Pancreas (tissue), 10 donors: ENCODE measurements around the gene HELZ. TPM values are rescaled to one million over a fixed set of nuclear protein-coding genes. Genes with fewer than 3 reads are reported as not detected.

Experiments
- ATAC-seq, 4 donors: fragments of 200-7000 bp; cut with Tn5 transposase; one replicate each; pipeline versions ENCODE4 v1.8.0 to v1.9.1; 2020; ENCODE audit warnings: mild to moderate bottlenecking in 4 of 4, moderate library complexity in 4 of 4
- DNase-seq, 6 donors: peaks; one replicate each; pipeline ENCODE4 v3.0.0-alpha.2; 2020
- FAIRE-seq: peaks from 2 replicates; lab custom pipeline; 2012; peaks lifted over from hg19 to GRCh38; lab: Jason Lieb, UNC
- H3K27ac ChIP-seq, 4 donors: fragments of 200-600 bp; sonication (generic); 1 replicate in 3 of 4; 2 replicates in 1 of 4; pipeline versions ENCODE4 v1.5.0 to v1.8.0; 2020
- H3K27me3 ChIP-seq, 4 donors: fragments of 200-600 bp; one replicate each; pipeline ENCODE4 v1.8.0; 2021
- H3K36me3 ChIP-seq, 3 donors: fragments of 200-600 bp; sonication (generic) in 1 of 3; one replicate each; pipeline versions ENCODE4 v1.5.0 to v1.8.0; 2020 to 2021
- H3K4me1 ChIP-seq, 3 donors: fragments of 200-600 bp; one replicate each; pipeline ENCODE4 v1.8.0; 2021
- H3K4me3 ChIP-seq, 4 donors: fragments of 200-600 bp; sonication (generic) in 2 of 4; one replicate each; pipeline versions ENCODE4 v1.5.0 to v1.8.0; 2020 to 2021
- H3K9me3 ChIP-seq, 4 donors: fragments of 200-600 bp; one replicate each; pipeline ENCODE4 v1.8.0; 2021
- WGBS, 2 donors: extraction: QIAGEN DNeasy Blood & Tissue Kit; methylation state at CpG; one replicate each; pipeline ENCODE4 v1.1.7; 2013; 5-methylcytosine and 5-hydroxymethylcytosine counted together
- intact Hi-C, 3 donors: fragments of 100-400 bp; cut with DNase I; formaldehyde crosslinking; loops; one replicate each; pipeline versions ENCODE4 v1.11.1 to v1.14.2; 2022
- polyA plus RNA-seq, 2 donors: library from polyadenylated mRNA; stranded (reverse); fragments of 200-250 nt; gene quantifications; one replicate each; pipeline ENCODE4 v1.2.3, GENCODE V29; 2013
- total RNA-seq, 6 donors: library from RNA; stranded (reverse); fragmentation: NEBNext Ultra II Directional in 4 of 6; extraction: Animal tissue kit (Norgen Biotek cat#: 25700) in 4 of 6; gene quantifications; one replicate each; pipeline versions ENCODE4 v1.2.1 to v1.2.4, GENCODE V29; 2021 to 2023
- TF ChIP-seq, protein P1 (sequence below), 4 donors: fragments of 200-600 bp; sonication (generic) in 3 of 4; IDR thresholded peaks; one replicate each; pipeline versions ENCODE4 v1.5.0 to v1.8.0; 2021; ENCODE audit warnings: antibody characterized with exemption in 4 of 4
- donor health status: healthy with polysubstance abuse.
- donor health status: DM: no; HTN: no; CAD: no; lungs with moderate emphysema.
- donor health status: DM: no; HTN: no; CAD: no.
- donor health status: control.
- donor health status: control.
- donor health status: Bipolar disorder and iron deficiency.
- donor health status: DM: yes; HTN: yes; CAD: no.
- donor health status: DM: no; HTN: no; CAD: no.
- donor health status: DM: no; HTN: no; CAD: no.
- donor health status: DM: yes; HTN: yes; CAD: no.

HELZ gene
- total and polyA plus RNA-seq, 8 donors: 4.1 to 36.6 (median 23.9) TPM

DNA sequence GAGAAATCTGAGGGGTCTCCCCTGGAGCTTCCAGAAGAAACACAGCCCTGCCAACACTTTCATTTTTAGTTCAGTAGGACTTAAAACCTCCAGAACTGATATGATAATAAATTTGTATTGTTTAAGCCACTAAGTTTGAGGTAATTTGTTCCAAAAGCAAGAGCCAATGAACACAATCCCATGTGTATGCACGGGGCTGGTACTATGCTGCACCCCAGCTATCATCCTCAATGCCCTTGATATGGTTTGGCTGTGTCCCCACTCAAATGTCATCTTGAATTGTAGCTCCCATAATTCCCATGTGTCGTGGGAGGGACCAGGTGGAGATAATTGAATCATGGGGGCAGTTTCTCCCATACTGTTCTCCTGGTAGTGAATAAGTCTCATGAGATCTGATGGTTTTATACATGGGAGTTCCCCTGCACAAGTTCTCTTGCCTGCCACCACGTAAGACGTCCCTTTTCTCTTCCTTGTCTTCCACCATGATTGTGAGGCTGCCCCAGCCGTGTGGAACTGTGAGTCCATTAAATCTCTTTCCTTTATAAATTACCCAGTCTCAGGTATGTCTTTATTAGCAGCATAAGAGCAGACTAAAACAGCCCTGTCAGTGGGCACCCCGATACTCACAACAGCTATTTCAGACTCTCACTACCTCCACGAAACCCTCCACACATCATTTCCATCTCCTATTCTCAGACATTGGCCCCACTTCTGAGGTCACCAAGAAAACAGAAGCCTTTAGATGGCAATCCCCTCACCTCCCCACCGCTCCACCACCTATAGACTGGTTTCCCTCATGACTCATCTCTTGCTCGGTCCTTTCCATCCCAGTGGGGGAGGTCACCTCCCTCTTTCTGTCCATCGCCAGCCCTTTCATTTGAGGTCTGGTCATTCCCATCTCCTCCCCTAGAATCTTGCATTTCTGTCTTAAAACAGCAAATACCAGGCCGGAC is 209.6 kb downstream of the HELZ start:
- Histone ChIP-seq H3K4me3 (no peak overlapping the region), H3K27me3 (no peaks in the 10 kb centered on the region), H3K27ac (no peak overlapping the region), H3K9me3 (no peaks in the 10 kb centered on the region), H3K36me3 (no peaks in the 10 kb centered on the region), H3K4me1 (no peaks in the 10 kb centered on the region)
- intact Hi-C loops: no loop called here
- DNase-seq (no peak), ATAC-seq (no peak), FAIRE-seq (no peak)
- TF ChIP-seq, protein P1, sequence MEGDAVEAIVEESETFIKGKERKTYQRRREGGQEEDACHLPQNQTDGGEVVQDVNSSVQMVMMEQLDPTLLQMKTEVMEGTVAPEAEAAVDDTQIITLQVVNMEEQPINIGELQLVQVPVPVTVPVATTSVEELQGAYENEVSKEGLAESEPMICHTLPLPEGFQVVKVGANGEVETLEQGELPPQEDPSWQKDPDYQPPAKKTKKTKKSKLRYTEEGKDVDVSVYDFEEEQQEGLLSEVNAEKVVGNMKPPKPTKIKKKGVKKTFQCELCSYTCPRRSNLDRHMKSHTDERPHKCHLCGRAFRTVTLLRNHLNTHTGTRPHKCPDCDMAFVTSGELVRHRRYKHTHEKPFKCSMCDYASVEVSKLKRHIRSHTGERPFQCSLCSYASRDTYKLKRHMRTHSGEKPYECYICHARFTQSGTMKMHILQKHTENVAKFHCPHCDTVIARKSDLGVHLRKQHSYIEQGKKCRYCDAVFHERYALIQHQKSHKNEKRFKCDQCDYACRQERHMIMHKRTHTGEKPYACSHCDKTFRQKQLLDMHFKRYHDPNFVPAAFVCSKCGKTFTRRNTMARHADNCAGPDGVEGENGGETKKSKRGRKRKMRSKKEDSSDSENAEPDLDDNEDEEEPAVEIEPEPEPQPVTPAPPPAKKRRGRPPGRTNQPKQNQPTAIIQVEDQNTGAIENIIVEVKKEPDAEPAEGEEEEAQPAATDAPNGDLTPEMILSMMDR (IDR thresholded peaks at IDR 0.05): no peak
- WGBS, 2 donors: 84 to 90% methylated on average over 11 of the region's 11 CpGs

DNA sequence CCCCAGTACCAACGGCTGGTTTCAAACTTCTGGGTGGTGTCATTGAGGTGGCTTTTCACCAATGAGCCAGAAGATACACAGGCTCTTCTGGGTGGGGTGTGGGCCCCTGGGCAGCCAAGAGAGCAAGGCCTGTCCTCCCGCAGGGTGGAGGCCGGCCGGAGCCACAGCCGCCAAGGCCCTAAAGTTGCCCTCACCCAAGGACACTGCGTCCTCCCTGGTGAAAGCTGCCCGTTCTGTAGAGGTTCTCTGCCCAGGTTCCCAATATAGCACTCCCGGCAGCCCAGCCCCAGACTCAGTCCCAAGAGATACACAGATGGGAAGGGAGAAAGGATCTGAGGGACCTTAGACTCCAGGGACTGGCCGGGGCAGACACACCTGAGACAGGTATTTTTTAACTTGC is 211.4 kb downstream of the HELZ start:
- H3K27ac ChIP-seq: no peak overlapping the region
- DNase-seq (no peak), ATAC-seq (no peak), FAIRE-seq (no peak)
- H3K27me3 ChIP-seq: no peaks in the 10 kb centered on the region
- no peaks in the 10 kb centered on the region for H3K36me3 ChIP-seq
- intact Hi-C loops: no loop called here
- H3K4me3 ChIP-seq: no peak overlapping the region
- 76 to 83% methylated on average over 9 of the region's 9 CpGs for WGBS, 2 donors
- TF ChIP-seq, protein P1 (IDR thresholded peaks at IDR 0.05): no peak
- no peaks in the 10 kb centered on the region for H3K9me3 ChIP-seq
- no peaks in the 10 kb centered on the region for H3K4me1 ChIP-seq

DNA sequence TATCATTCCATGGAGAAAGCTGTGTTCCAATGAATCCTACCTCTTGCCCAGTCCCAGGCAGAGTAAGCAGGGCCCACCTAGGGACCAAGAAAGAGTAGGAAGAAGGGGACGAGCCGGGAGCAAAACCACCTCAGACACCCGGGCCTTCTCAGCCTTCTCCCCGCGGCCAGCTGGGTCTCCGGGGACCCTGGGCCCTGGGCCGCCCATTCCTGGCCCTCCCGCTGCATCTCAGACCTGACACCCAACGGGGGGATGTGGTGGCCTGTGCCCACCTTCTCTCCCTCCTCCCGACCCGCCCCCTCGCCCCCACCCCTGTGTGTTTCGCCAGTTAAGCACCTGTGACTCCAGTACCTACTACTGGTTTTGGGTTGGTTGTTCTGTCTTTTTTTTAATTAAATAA is 212.0 kb downstream of the HELZ start:
- ATAC-seq (no peak), FAIRE-seq (no peak), DNase-seq (no peak)
- H3K27ac ChIP-seq: no peak overlapping the region
- H3K27me3 ChIP-seq: no peaks in the 10 kb centered on the region
- H3K9me3 ChIP-seq: no peaks in the 10 kb centered on the region
- TF ChIP-seq, protein P1 (IDR thresholded peaks at IDR 0.05): no peak
- H3K36me3 ChIP-seq: no peaks in the 10 kb centered on the region
- H3K4me3 ChIP-seq: no peak overlapping the region
- H3K4me1 ChIP-seq: no peaks in the 10 kb centered on the region
- intact Hi-C loops: no loop called here
- 91 to 98% methylated on average over 13 of the region's 13 CpGs for WGBS, 2 donors

DNA sequence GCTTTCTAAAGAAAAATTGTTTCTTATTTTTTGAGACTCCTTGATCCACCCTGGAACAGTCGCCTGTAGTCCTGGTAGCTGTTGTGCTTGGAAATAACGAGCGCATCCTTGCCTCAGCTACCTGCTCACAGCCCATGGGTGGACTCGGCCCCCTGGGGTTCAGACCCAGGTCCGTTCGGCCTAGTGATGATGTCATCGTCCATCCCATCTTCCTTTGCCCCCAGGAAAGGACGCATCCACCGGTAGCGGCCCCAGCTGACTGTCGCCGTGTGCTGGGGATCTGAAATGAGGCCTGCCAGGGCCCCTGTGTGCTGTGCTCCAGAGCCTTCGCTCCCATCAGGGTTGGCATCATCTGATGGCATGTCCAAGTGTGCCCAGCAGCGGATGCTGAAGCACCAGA is 212.6 kb downstream of the HELZ start:
- TF ChIP-seq, protein P1 (IDR thresholded peaks at IDR 0.05): no peak
- intact Hi-C loops: no loop called here
- Histone ChIP-seq H3K27ac (no peak overlapping the region), H3K36me3 (no peaks in the 10 kb centered on the region), H3K27me3 (no peaks in the 10 kb centered on the region), H3K4me1 (no peaks in the 10 kb centered on the region), H3K9me3 (no peaks in the 10 kb centered on the region), H3K4me3 (no peak overlapping the region)
- 89 to 90% methylated on average over 14 of the region's 14 CpGs for WGBS, 2 donors
- DNase-seq (no peak), FAIRE-seq (no peak), ATAC-seq (no peak)

DNA sequence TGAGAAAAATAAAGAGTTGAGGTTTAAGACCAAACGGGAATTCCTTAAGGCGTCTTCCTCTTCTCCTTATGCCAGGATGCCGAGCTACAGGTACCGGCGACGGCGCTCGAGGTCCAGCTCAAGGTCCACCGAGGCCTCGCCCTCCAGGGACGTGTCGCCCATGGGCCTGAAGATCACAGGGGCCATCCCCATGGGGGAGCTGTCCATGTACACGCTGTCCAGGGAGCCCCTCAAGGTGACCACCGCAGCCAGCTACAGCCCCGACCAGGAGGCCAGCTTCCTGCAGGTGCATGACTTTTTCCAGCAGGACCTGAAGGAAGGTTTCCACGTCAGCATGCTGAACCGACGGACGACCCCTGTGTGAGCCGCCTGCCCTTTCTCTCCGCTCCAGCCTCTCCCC is 214.4 kb downstream of the HELZ start:
- no peaks in the 10 kb centered on the region for H3K4me1 ChIP-seq
- 90 to 92% methylated on average over 21 of the region's 21 CpGs for WGBS, 2 donors
- intact Hi-C loops: no loop called here
- no peaks in the 10 kb centered on the region for H3K9me3 ChIP-seq
- DNase-seq (no peak), ATAC-seq (no peak), FAIRE-seq (no peak)
- TF ChIP-seq, protein P1 (IDR thresholded peaks at IDR 0.05): no peak
- H3K36me3 ChIP-seq: no peaks in the 10 kb centered on the region
- H3K27ac ChIP-seq: no peak overlapping the region
- H3K27me3 ChIP-seq: no peaks in the 10 kb centered on the region
- no peak overlapping the region for H3K4me3 ChIP-seq
